HG03039 (cell line): ENCODE results near the gene MUC3A.

ENCODE experiments used
- ATAC-seq: cut with Tn5 transposase; IDR thresholded peaks from one replicate; pipeline ENCODE4 v1.9.1; 2021; ENCODE audit warnings: mild to moderate bottlenecking, moderate library complexity; ENCODE audit not compliant: unreplicated experiment

MUC3A gene

GRCh38 chr7:100943693-100944092, 5.6 kb upstream of the MUC3A start:
- ATAC-seq, result no peak

- no peak for ATAC-seq
Observed at GRCh38 chr7:100944138-100944537, 5.2 kb upstream of the MUC3A start.

- no peak for ATAC-seq
Observed at GRCh38 chr7:100946111-100946510, 3.2 kb upstream of the MUC3A start.

- no peak for ATAC-seq
Observed at GRCh38 chr7:100946766-100947365, 2.5 kb upstream of the MUC3A start.

GRCh38 chr7:100947792-100948191, 1.5 kb upstream of the MUC3A start:
- ATAC-seq, result no peak

- ATAC-seq, result no peak
Observed at GRCh38 chr7:100949933-100950443, 654 bp downstream of the MUC3A start.

GRCh38 chr7:100951172-100951571, 1.8 kb downstream of the MUC3A start:
- ATAC-seq, result no peak

- ATAC-seq, result no peak
Observed at GRCh38 chr7:100951888-100952560, 2.7 kb downstream of the MUC3A start.

GRCh38 chr7:100952641-100953040, 3.3 kb downstream of the MUC3A start:
- ATAC-seq, result no peak

GRCh38 chr7:100957832-100958421, 8.6 kb downstream of the MUC3A start:
- ATAC-seq, result no peak

- ATAC-seq, result no peak
Observed at GRCh38 chr7:100959894-100960293, 10.6 kb downstream of the MUC3A start.

- no peak for ATAC-seq
Observed at GRCh38 chr7:100962537-100962936, 13.2 kb downstream of the MUC3A start.

GRCh38 chr7:100963386-100963785, 14.1 kb downstream of the MUC3A start:
- ATAC-seq, result no peak

GRCh38 chr7:100963874-100964273, 14.5 kb downstream of the MUC3A start:
- no peak for ATAC-seq

- ATAC-seq, result no peak
Observed at GRCh38 chr7:100964630-100965029, 15.3 kb downstream of the MUC3A start.

- ATAC-seq, result no peak
Observed at GRCh38 chr7:100965045-100965722, 15.8 kb downstream of the MUC3A start.

GRCh38 chr7:100965723-100966541, 16.6 kb downstream of the MUC3A start:
- ATAC-seq, result no peak

- ATAC-seq, result no peak
Observed at GRCh38 chr7:100966542-100967291, 17.4 kb downstream of the MUC3A start.

GRCh38 chr7:100967292-100967863, 18.0 kb downstream of the MUC3A start:
- ATAC-seq, result no peak

GRCh38 chr7:100968031-100968430, 18.7 kb downstream of the MUC3A start:
- ATAC-seq, result no peak
